H9 (cell line): ENCODE data around the gene SERPINB11. TPM values are rescaled to one million over a fixed set of nuclear protein-coding genes. Genes with fewer than 3 reads are reported as not detected.

Experiments
- DNase-seq: peaks from one replicate; pipeline ENCODE4 v3.0.0-alpha.2; 2017
- H2AFZ ChIP-seq: one replicate; pipeline ENCODE4 v1.6.1; 2013; ENCODE audit warnings: mild to moderate bottlenecking, low read length, control low read depth, moderate library complexity
- H2AK5ac ChIP-seq: 2 replicates; pipeline ENCODE4 v1.6.1; 2013; ENCODE audit warnings: low read length, control low read depth, mixed read lengths; ENCODE audit not compliant: insufficient read length
- H2BK120ac ChIP-seq: one replicate; pipeline ENCODE4 v1.6.1; 2013; ENCODE audit warnings: low read depth, mild to moderate bottlenecking, low read length, control low read depth, inconsistent platforms; ENCODE audit not compliant: poor library complexity, severe bottlenecking
- H2BK12ac ChIP-seq: 2 replicates; pipeline ENCODE4 v1.6.1; 2013; ENCODE audit warnings: low read length, control low read depth, mixed read lengths, low read depth; ENCODE audit not compliant: insufficient read length
- H2BK15ac ChIP-seq: 2 replicates; pipeline ENCODE4 v1.6.1; 2013; ENCODE audit warnings: low read depth, low read length, control low read depth
- H2BK20ac ChIP-seq: one replicate; pipeline ENCODE4 v1.6.1; 2013; ENCODE audit warnings: low read depth, mild to moderate bottlenecking, low read length, control low read depth, inconsistent platforms; ENCODE audit not compliant: poor library complexity, severe bottlenecking
- H2BK5ac ChIP-seq: 2 replicates; pipeline ENCODE4 v1.6.1; 2013; ENCODE audit warnings: low read length, control low read depth, mixed read lengths; ENCODE audit not compliant: insufficient read length
- H3K14ac ChIP-seq: 2 replicates; pipeline ENCODE4 v1.6.1; 2013; ENCODE audit warnings: low read length, control low read depth; ENCODE audit not compliant: insufficient read depth
- H3K18ac ChIP-seq: 2 replicates; pipeline ENCODE4 v1.6.1; 2013; ENCODE audit warnings: low read depth, mild to moderate bottlenecking, mixed read lengths, low read length, control low read depth; ENCODE audit not compliant: insufficient read length
- H3K23ac ChIP-seq: 2 replicates; pipeline ENCODE4 v1.6.1; 2013; ENCODE audit warnings: low read length, control low read depth, mixed read lengths, low read depth; ENCODE audit not compliant: insufficient read length
- H3K23me2 ChIP-seq: 2 replicates; pipeline ENCODE4 v1.6.1; 2013; ENCODE audit warnings: low read depth, mild to moderate bottlenecking, mixed read lengths, low read length, control low read depth; ENCODE audit not compliant: insufficient read length, poor library complexity, severe bottlenecking
- H3K27ac ChIP-seq: 2 replicates; pipeline ENCODE4 v1.5.1; 2013; ENCODE audit warnings: low read length, control low read depth, mixed read lengths, low read depth; ENCODE audit not compliant: insufficient read length
- H3K27me3 ChIP-seq: 2 replicates; pipeline ENCODE4 v1.6.1; 2013; ENCODE audit warnings: low read length, control low read depth, inconsistent platforms; ENCODE audit not compliant: insufficient read depth
- H3K4ac ChIP-seq: 2 replicates; pipeline ENCODE4 v1.6.1; 2013; ENCODE audit warnings: low read depth, mild to moderate bottlenecking, control low read depth, inconsistent platforms, low read length, moderate library complexity
- H3K4me1 ChIP-seq: 2 replicates; pipeline ENCODE4 v1.6.1; 2013; ENCODE audit warnings: low read length, control low read depth, inconsistent platforms; ENCODE audit not compliant: insufficient read depth
- H3K4me2 ChIP-seq: 2 replicates; pipeline ENCODE4 v1.6.1; 2013; ENCODE audit warnings: low read length, control low read depth, mixed read lengths; ENCODE audit not compliant: insufficient read length, insufficient read depth
- H3K56ac ChIP-seq: 2 replicates; pipeline ENCODE4 v1.6.1; 2013; ENCODE audit warnings: low read depth, mild to moderate bottlenecking, mixed read lengths, low read length, control low read depth; ENCODE audit not compliant: insufficient read length
- H3K79me1 ChIP-seq: 2 replicates; pipeline ENCODE4 v1.6.1; 2013; ENCODE audit warnings: low read depth, mild to moderate bottlenecking, moderate library complexity, low read length, control low read depth, inconsistent platforms; ENCODE audit not compliant: insufficient read depth, poor library complexity, severe bottlenecking
- H3K79me2 ChIP-seq: 2 replicates; pipeline ENCODE4 v1.6.1; 2013; ENCODE audit warnings: low read length, control low read depth, inconsistent platforms; ENCODE audit not compliant: insufficient read depth
- H3K9ac ChIP-seq: 2 replicates; pipeline ENCODE4 v1.6.1; 2013; ENCODE audit warnings: low read length, control low read depth, mixed read lengths; ENCODE audit not compliant: insufficient read length; ENCODE audit errors: extremely low read depth
- H3K9me3 ChIP-seq: one replicate; pipeline ENCODE4 v1.6.1; 2013; ENCODE audit warnings: low read depth, low read length, inconsistent platforms; ENCODE audit not compliant: control insufficient read depth
- H3T11ph ChIP-seq: one replicate; pipeline ENCODE4 v1.6.1; 2013; ENCODE audit warnings: mild to moderate bottlenecking, low read length, control low read depth, inconsistent platforms
- H4K20me1 ChIP-seq: one replicate; pipeline ENCODE4 v1.6.1; 2013; ENCODE audit not compliant: control insufficient read depth, insufficient read length, insufficient read depth
- H4K5ac ChIP-seq: 2 replicates; pipeline ENCODE4 v1.6.1; 2013; ENCODE audit warnings: low read depth, mild to moderate bottlenecking, mixed read lengths, low read length, control low read depth; ENCODE audit not compliant: insufficient read length
- H4K8ac ChIP-seq: replicated peaks from 2 replicates; pipeline ENCODE4 v1.6.1; 2013; ENCODE audit warnings: low read length, control low read depth, mixed read lengths, low read depth; ENCODE audit not compliant: insufficient read length
- H4K91ac ChIP-seq: 2 replicates; pipeline ENCODE4 v1.6.1; 2013; ENCODE audit warnings: low read depth, mild to moderate bottlenecking, moderate library complexity, mixed read lengths, low read length, control low read depth; ENCODE audit not compliant: insufficient read length
- H3K27ac Mint-ChIP-seq, 3 experiments: 2 replicates in 2 of 3; 3 replicates in 1 of 3; pipeline ENCODE4 v1.8.0; 2020 to 2021; ENCODE audit warnings: mixed read lengths in 3 of 3, mild to moderate bottlenecking in 1 of 3, moderate library complexity in 1 of 3
- H3K27me3 Mint-ChIP-seq: 2 replicates; pipeline ENCODE4 v1.8.0; 2021; ENCODE audit warnings: low read depth, mild to moderate bottlenecking, moderate library complexity, mixed read lengths
- H3K36me3 Mint-ChIP-seq, 3 experiments: 2 replicates in 2 of 3; 3 replicates in 1 of 3; pipeline ENCODE4 v1.8.0; 2020 to 2021; ENCODE audit warnings: low read depth in 3 of 3, mixed read lengths in 3 of 3; ENCODE audit not compliant: insufficient read depth in 1 of 3
- H3K4me1 Mint-ChIP-seq, 2 experiments: 2 replicates each; pipeline ENCODE4 v1.8.0; 2020; ENCODE audit warnings: mixed read lengths in 2 of 2
- H3K4me3 Mint-ChIP-seq, 2 experiments: 2 replicates in 1 of 2; 3 replicates in 1 of 2; pipeline ENCODE4 v1.8.0; 2020 to 2021; ENCODE audit warnings: mild to moderate bottlenecking in 2 of 2, mixed read lengths in 2 of 2, moderate library complexity in 1 of 2
- H3K9me3 Mint-ChIP-seq, 2 experiments: 2 replicates in 1 of 2; 3 replicates in 1 of 2; pipeline ENCODE4 v1.8.0; 2020; ENCODE audit warnings: mild to moderate bottlenecking in 2 of 2, mixed read lengths in 2 of 2, moderate library complexity in 1 of 2
- WGBS: extraction: QIAGEN DNeasy Blood & Tissue Kit; methylation state at CpG from one replicate; pipeline ENCODE4 v1.1.7; 2013; ENCODE audit warnings: missing lambda C conversion rate, low lambda C conversion rate, mixed read lengths; ENCODE audit not compliant: insufficient read length; ENCODE audit errors: extremely low coverage; 5-methylcytosine and 5-hydroxymethylcytosine counted together
- total RNA-seq: library from RNA; stranded (reverse); gene quantifications from 2 replicates; pipeline ENCODE4 v1.2.1, GENCODE V29; 2021
- TF ChIP-seq, protein P1 (sequence below): fragments of 200-600 bp; sonication (generic); conservative IDR thresholded peaks from 3 replicates; pipeline ENCODE4 v1.8.0; 2021; ENCODE audit warnings: antibody characterized with exemption, mild to moderate bottlenecking

SERPINB11 gene
- total RNA-seq, 1 experiment from 2014 or later = not detected

DNA sequence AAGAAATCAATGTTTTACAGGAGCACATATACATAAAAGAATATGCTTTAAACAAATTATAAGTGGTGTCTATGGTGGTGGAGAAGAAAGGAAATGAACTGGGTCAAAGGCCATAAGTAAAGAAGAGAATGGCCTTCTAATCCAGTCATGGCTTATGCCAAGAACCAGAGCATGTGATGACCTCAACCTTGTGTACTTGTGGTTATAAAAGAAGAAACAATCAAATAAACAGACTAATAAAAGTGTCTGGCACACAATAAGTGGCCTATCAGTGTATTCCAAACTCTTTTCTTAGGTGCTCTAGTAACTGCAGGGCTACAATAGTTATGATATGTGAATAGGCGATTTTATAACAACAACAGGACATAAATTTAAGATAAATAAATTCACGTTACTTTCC is 2.6 kb downstream of the SERPINB11 start:
- H3K4me1 ChIP-seq = no peaks in the 10 kb centered on the region
- H4K20me1 ChIP-seq = no peaks in the 10 kb centered on the region
- H2AFZ ChIP-seq = no peak overlapping the region
- no peaks in the 10 kb centered on the region for H3K79me2 ChIP-seq
- no peak overlapping the region for H3K4me3 Mint-ChIP-seq
- H3K4me2 ChIP-seq = no peak overlapping the region
- H3K23me2 ChIP-seq = no peaks in the 10 kb centered on the region
- no peak overlapping the region for H3T11ph ChIP-seq
- no peak overlapping the region for H3K23ac ChIP-seq
- H4K8ac ChIP-seq = no peak overlapping the region
- no peak overlapping the region for H2BK5ac ChIP-seq
- WGBS = no CpG with 5 or more reads among the region's 2 CpGs
- H3K27me3 Mint-ChIP-seq = no peaks in the 10 kb centered on the region; the same call in 1 of the 2 replicates
- no peaks in the 10 kb centered on the region for H3K9me3 Mint-ChIP-seq
- no peak overlapping the region for H3K27ac Mint-ChIP-seq
- no peak overlapping the region for H3K56ac ChIP-seq
- H4K91ac ChIP-seq = no peak overlapping the region
- no peak overlapping the region for H2AK5ac ChIP-seq
- H2BK12ac ChIP-seq = no peak overlapping the region
- no peaks in the 10 kb centered on the region for H3K9me3 ChIP-seq
- H4K5ac ChIP-seq = no peak overlapping the region
- no peaks in the 10 kb centered on the region for H3K4me1 Mint-ChIP-seq
- H3K36me3 Mint-ChIP-seq = no peaks in the 10 kb centered on the region
- no peak overlapping the region for H3K4ac ChIP-seq
- DNase-seq = no peak
- no peak overlapping the region for H3K27ac ChIP-seq
- no peak overlapping the region for H3K14ac ChIP-seq
- H3K18ac ChIP-seq = no peak overlapping the region
- no peak overlapping the region for H2BK120ac ChIP-seq
- H3K79me1 ChIP-seq = no peaks in the 10 kb centered on the region
- no peak overlapping the region for H2BK20ac ChIP-seq
- no peaks in the 10 kb centered on the region for H3K27me3 ChIP-seq
- H3K9ac ChIP-seq = no peak overlapping the region
- TF ChIP-seq, protein P1, sequence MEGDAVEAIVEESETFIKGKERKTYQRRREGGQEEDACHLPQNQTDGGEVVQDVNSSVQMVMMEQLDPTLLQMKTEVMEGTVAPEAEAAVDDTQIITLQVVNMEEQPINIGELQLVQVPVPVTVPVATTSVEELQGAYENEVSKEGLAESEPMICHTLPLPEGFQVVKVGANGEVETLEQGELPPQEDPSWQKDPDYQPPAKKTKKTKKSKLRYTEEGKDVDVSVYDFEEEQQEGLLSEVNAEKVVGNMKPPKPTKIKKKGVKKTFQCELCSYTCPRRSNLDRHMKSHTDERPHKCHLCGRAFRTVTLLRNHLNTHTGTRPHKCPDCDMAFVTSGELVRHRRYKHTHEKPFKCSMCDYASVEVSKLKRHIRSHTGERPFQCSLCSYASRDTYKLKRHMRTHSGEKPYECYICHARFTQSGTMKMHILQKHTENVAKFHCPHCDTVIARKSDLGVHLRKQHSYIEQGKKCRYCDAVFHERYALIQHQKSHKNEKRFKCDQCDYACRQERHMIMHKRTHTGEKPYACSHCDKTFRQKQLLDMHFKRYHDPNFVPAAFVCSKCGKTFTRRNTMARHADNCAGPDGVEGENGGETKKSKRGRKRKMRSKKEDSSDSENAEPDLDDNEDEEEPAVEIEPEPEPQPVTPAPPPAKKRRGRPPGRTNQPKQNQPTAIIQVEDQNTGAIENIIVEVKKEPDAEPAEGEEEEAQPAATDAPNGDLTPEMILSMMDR = no peak
- no peak overlapping the region for H2BK15ac ChIP-seq
